ENCODE data around the gene CERKL. TPM values are rescaled to one million over a fixed set of nuclear protein-coding genes. Genes with fewer than 3 reads are reported as not detected.

CERKL gene
- total RNA-seq, 1 donor from 2014 or later = 1.1 TPM

DNA sequence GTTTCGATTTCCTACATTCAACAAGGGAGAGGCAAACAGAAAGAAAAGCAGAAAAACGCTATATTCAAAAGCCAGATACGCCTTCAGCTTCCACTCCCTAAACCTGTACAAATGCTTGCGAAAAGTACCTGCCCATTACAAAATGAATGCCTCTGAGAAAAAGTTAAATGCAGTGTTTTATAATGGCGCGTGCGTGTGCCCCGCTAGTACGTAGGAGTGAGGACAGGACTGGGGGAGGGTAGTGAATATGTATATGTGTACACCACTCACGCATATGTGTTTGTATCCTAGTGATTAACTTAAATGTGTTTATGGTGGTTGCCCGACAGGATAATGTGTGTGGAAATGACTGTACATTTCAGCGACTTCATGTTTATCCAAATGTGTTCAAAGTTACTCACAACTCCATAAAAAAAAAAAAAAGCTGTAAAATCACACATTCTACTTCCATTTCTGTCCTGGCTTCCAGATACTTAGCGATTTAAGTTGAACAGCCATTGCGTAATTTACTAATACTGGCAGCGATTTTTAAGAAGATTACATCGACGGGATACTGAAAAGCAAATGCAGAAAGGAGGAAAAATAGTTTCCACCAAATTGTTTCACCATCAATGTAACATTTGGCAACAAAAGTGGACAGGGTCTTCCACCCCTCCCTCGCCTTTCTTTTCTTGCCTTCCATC, 22.1 kb upstream of the CERKL start:
- no peak for DNase-seq

DNA sequence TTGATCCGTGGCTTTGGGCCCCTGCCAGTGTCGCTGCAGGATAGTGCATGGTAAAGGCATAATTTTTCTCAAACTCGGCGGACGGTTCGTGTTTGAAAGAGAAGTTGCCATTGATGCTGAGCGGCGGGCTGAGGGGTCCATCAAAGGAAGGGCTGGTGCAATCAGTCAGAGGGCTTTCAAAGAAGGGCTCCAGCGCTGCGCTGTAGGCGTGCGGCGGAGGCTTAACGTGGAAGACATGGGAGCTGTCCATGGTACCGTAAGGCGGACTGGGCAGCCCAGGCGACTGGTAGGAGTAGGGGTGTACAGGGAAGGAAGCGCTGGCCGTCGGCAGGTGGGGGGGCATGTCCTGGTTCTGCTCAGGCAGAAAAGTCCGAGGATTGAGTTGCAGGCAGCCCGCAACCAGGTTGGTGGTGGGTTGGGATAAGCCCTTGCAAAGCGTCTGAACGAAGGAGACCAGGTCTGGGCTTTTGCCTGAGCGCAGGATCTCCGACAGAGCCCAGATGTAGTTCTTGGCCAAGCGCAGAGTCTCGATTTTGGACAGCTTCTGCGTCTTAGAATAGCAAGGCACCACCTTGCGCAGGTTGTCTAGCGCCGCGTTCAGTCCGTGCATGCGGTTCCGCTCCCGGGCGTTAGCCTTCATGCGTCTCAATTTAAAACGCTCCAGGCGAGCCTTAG, 21.1 kb upstream of the CERKL start:
- no peak for DNase-seq

DNA sequence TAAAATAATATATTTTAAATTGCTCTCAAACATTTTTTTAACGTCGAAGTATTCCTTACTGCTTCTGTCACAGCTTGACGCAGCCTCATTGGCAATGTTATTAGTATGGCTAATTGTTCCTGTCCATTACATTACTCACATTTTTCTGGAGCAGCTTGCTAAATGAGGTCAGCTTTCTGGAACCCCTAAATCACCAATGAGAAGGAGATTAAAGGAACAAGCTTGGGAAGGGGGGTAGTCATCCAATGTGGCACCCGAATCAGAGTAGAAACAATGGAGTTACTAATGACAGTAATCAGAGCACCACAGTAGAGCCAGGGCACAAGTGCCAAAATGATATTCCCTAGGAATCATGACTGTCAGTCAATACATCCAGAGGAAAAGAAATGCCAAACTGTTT, 18.3 kb upstream of the CERKL start:
- no peak for DNase-seq

DNA sequence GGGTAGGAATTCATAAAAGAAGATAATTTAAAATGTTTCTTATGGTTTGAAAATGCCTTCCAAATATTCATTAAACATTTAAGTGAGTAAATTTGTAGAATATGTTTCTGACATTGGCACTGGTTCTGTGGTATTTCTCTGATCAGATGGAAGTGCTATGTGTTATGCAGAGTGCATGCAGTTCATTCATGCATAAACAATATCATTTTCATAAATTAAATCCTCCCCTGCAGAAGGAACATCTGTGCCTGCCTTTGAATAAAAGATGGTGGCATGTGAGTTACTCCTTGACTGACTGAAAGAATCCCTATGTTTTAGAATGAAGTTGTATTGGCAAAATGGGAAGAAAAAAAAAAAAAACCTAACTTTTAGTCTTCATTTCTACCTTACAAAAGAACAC, 17.6 kb upstream of the CERKL start:
- DNase-seq = no peak

DNA sequence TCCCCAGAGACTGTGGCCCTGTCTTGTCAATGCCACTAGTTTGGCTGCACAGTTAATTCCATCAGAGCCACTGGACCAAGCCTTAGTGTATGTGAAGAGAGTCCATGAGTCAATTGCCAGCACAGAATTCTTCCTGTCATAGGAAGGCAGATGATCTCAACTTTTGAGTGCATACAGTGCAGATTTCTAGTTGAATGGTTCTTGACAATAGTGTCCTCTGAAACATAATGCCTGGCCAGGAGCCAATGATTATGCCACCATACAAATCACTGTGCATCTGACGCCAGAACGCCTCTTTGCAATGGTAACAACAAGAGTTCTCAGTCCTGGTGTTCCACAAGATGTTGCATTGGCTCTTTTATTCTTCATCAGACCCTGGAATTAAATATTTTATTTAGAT, 16.3 kb upstream of the CERKL start:
- no peak for DNase-seq

DNA sequence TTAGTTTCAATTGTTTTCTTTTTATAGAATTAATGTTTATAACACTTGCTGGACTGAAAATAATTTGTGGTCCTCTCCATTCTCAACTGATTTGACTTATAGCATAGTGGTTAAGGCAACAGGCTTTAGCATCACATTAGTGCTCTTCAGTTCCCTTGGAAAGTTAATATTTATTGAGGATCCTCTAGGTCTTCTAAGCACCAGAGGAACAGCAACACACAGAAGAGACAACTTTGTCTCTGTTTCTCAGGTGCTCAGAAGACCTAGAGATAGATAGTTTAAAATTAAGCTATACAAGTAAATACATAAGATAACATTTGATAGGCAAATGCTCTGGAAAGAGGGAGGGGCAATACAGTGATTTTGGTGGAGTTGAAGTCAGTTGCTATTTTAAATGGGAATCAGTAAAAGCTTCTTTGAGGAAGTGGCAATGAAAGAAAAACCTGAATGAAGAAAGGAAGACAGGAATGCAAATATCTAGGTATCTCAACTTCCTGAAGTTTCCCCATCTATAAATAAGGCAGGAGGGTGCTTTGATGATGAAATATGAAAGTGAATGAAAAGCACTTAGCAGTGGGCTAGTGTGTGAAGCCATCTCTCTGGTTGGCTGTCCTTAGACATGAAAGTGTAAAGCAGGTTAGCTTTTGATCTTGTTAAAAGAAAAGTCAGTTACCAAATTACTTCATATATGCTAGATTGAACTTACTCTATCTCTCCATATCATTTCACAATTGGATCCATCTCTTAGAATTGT, 15.5 kb upstream of the CERKL start:
- no peak for DNase-seq

DNA sequence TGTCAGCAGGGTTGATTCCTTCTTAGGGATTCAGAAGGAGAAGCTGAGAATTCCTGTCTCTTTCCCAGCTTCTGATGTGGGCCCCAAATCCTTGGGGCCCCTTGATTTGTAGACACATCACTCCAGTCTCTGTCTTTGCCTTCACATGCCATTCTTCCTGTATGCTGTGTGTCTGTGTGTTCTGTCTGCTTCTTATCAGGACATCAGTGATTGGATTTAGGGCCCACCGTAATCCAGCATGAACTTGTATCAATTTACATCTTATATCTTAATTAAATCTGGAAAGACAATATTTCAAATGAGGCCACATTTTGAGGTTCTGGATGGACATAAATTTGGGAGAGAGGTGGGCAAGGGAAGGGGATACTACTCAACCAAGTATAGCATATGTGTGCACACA, 13.7 kb upstream of the CERKL start:
- DNase-seq = no peak

DNA sequence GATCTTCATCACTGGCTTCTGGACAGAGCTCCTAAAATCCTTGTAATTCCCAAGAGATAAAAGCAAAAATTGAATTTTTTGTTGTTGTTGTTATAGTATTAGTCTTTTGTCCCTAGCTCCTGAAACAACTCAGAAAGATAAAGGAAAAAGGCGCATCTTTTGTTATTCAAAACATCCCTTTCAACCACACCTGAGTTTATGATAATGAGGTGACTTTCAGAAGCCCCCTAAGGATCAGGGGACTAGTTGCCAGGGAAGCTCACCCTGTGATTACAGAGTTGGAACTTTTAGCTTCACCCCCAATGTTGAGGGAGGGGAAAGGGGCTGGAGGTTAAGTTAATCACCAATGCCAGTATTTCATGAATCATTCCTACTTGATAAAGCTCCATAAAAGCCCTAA, 10.3 kb upstream of the CERKL start:
- DNase-seq = no peak

DNA sequence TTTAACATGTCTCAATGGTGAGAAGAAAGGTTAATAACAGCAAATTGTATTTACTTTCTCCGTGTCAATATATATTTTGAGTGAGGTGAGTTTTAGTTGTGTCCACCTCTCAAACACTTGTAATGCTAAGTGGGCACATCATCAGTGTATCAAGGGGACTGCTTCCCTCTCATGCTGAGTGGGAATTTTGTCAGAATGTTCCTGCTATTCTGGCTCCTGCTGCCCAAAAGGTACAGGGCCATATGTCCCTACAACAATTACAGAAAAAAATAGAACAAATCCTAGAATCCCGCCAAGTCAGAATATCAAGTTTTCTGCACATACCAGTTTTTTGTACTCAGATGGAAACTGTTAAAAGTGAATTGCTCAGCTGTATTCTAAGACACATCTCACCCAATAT, 5.4 kb upstream of the CERKL start:
- no peak for DNase-seq

DNA sequence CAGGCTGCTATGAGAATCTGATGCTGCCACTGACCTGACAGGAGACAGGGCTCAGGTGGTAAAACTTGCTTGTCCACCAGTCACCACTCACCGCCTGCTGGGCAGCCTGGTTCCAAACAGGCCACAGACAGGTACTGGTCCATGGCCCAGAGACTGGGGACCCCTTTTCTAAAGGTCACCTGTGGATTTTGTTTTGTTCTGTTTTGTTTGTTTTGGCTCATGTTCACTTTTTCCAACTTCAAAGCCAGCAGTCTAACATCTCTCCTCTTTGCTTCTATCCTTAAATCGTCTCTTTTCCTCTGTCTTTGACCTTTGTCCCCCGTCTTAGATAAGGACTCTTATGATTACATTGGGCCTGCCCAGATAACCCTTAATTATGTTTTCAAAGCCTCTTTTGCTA, 3.3 kb upstream of the CERKL start:
- no peak for DNase-seq

DNA sequence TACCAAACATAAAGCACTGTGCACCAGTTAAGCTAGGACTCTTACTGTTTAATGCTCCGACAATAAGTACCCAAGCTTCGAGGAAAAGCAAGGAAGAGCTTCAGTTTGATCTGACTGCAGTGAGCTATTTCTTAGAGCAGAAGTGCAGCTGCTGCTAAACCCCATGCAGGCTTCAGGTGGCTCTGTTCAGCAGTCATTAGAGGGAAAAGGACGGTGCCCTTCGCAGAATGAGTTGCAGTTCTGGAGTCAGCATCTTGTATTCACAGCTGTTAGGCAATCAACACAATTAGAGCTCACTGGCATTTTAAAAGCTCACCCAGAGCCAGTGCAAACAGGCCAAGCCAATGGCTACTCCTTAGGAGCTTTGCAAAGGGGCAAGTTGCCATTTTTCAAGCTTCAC, 1.5 kb upstream of the CERKL start:
- no peak for DNase-seq

DNA sequence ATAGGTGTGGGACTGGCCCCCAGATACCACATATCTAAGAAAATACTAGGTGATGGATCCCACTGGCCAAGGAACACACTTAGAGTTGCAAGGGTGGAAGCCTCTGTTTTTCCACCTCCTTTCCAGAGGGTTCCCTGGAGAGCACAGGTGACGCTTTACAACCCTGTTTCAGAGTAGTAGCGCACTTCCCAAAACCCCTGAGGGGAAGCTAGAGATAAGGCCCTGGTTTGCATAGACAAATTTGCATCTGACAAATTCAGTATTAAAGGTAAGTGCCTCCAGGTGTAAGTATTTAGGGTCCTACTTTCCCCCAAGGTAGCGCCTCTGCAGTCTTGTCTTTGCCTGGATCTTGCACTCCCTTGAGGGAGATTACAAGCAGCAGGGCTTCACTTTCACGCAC, 474 bp upstream of the CERKL start:
- DNase-seq = no peak

DNA sequence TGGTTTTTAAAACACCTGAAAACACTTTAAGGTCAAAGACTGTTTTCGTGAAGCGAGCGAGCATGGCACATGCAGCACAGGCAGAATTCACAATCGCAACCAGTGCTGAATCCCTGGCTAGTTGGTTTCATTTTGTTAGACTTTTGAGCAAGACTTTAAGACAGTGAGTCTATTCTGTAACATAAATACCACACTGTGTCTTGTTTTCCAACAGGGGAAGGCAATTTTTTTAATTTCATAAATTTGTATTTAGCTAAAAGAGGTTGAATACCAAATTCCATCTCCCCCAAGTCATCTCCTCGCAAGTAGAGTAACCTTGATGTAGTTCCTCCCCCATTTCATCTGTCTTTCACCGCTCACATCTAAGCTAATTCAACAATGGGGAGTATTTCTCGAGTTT, 1.4 kb downstream of the CERKL start:
- DNase-seq = no peak

DNA sequence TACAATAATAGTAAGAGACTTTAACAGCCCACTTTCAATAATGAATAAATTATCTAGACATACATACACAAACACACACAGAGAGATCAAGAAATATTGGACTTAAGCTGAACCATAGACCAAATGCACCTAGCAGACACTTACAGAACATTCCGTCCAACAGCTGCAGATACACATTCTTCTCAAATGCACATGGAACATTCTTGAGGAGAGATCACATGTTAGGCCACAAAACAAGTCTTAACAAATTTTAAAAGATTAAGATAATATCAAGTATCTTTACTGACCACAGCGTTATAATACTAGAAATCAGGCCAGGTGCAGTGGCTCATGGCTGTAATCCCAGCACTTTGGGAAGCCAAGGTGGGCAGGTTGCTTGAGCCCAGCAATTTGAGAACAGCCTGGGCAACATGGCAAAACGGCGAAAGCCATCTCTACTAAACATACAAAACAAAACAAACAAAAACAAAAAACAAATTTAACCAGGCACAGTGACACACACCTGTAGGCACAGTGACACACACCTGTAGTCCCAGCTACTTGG, 7.4 kb downstream of the CERKL start:
- no peak for DNase-seq

DNA sequence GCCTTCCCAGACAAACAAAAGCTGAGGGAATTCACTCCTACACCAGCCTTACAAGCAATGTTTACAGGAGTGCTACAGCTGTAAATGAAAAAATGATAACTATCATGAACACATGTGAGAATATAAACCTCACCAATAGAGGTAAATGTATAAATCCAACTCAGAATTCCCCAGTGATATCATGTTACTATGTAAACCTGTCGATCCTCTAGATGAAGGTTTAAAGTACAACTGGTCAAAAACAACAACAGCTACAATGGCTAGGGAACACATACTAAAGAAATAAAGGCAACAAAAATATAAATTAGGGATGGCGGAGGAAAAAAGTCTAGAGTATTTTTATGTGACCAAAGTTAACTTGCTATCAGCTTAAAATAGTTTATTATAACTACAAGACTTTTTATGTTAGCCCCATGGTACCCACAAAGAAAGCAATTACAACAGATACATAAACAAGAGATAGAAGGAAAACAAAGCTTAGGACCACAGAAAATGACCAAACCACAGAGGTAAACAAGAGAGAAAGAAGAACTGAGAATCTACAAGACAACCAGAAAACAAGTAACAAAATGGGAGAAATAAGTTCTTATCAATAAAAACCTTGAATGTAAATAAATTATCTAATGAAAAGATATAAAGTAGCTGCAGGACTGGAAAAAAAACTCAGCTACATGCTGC, 8.3 kb downstream of the CERKL start:
- DNase-seq = no peak

DNA sequence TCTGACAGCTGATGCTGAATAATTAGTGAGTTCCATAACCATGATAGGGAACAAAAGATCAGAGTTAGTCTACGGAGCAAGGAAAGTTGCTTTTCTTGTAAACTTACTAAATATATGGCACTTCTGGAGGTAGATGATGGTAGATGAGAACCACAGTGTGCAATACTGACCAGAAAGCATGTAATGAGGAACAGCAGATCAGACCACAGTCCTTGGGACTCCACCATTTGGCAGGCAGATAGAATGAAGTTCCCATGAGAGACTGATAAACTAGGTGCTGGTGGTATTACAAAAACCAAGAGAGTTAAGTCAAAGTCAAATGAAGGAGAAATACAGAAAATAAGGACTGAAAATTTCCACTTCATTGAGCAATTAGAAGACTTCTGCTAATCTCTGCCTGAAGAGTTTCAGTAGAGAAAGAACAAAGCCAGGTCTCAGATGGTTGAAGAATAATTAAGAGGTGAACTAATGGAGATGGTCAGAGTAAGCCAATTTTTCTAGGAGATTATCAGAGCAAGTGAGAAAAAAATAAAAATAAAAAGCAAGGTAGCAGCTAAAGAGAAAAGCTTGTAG, 10.4 kb downstream of the CERKL start:
- no peak for DNase-seq

DNA sequence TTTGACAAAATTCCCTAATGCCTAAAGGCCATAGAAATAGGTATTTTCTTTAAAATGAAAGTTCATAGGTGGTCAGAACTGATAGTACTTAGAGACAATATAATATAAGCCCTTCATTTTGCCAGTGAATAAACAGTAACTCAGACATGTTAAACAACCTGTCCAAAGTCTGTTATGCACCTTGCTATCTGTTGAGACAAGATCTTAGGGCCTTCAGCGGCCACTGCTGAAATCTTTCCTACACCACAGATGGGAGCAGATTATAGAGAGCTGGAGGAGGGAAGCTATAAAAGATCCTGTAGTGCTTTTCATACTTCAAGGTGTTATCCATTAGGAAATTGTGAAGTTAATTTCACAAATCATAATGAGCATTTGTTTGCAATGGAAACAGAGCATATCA, 13.8 kb downstream of the CERKL start:
- no peak for DNase-seq

DNA sequence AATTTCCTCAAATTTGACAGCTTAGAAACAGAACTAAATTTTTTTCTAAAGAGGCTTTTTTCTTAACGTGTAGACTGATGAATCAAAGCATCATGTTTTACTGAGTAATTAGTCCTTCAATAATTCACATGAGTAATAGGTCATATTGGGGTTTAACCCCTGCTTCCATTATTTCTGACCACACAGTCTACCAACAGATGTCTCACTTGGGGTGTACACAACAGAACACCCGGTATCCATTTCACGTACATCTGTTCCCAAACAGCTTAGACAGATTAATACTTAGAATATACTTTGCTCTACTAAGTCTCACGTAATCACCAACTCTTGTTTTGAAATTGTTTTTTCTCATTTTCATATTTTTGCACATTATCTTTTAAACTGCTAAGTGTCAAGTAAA, 14.8 kb downstream of the CERKL start:
- no peak for DNase-seq

DNA sequence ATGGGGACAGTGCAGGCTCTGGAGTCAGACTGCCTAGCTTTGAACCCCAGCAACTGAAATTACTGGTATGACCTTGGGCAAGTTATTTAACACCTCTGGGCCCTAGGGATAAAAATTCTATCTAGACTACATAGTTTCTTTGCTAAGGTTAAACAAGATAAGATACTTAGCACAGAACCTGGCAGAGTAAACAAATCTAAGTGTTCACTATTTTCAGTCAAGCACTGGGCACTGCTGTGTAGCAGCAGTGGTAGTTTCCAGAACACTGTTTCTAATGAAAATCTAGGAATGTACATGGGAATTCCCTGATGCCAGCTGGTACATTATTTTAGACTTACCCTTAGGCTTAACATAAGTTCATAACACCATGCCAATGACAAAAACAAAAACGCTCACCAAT, 17.2 kb downstream of the CERKL start:
- DNase-seq = no peak

DNA sequence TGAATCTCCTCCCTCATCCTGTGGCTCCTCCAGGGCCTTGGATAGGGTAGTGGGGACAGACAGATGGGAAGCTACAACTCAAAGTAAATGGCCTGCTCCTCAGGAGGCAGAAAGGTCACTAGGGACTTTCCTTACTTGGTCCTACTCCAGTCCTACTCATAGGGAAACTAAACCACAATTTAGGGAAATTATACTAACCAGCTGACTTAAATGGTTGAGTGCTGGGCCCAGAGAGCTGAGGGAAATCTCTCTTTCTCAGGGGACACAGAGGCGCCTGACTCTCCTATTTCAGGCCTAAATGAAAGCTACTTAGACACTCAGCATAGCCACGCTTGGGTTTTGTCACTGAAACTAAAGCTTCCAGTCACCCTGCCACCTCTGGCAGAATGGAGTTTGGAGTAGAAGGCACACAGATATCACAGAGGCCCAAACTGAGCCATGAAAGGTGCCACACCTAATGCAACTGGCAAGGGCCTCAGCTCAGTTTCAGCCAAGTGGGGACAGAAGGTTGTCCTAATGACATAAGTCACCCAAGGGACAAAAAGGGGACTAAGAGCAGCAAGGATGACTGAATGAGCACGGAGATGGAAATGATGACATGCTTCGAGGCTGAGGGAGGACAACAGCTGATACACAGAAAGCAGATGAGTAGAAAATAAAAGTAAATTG, 24.0 kb downstream of the CERKL start:
- no peak for DNase-seq

DNA sequence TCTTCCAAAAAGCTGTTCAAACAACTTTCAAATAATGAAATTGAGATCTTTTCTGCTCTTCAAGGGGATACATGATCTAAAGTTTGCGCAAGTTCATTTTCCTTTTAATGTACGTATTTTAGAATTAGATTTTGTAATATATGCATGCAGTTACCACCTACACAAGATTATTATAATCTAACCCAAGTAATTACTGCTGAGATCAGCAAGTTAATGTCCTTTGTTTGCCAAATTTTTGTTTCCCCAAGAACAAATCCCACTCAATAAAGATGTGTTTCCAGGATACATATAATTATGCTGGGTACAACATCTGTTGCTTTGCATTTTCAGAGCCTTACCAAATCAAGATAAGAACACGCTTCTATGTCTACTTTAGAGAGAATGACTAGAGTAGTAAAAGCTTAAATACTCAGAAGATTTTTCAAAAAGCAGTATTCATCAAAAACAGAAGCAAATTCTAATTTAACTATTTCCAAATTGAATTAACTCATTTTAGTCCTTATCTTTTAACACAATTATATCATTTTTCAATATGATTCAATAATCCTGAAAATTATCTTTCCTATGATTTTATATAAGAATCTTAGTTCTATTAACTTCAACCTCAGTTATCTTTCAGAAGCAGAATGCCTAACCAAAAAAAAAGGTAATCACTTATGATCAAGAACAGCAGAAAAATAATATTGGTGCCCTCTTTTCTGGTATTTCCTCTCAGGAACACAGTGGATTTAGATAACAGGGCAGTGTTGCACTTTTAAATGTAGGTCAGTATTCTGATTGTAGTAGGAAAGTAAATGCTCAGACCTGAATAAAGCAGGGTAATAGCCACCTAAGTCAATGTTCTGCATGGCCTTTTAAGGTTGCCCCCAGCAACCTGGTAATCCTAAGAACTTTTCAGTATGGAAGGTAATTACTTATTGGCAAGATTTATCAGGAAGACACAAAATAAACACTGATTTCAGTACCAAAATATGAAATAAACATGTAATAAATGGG, 28.0 kb downstream of the CERKL start:
- DNase-seq = no peak
